PC-3 (cell line): ENCODE measurements around the gene VMO1. TPM values are rescaled to one million over a fixed set of nuclear protein-coding genes. Genes with fewer than 3 reads are reported as not detected.

Source experiments
- ATAC-seq: fragments of 200-7000 bp; cut with Tn5 transposase; 2 replicates; pipeline ENCODE4 v1.9.1; 2020; ENCODE audit warnings: mild to moderate bottlenecking, moderate library complexity
- BruUV-seq: library from RNA; stranded (reverse); fragments of 400-500 nt; replicated peaks from 2 replicates; lab custom pipeline; 2021; lab: Mats Ljungman, UMichigan
- CTCF ChIA-PET: fragments of 300-600 bp; sonication (Branson Sonifier 250); formaldehyde crosslinking; loops from one replicate; lab custom pipeline; 2022; ENCODE audit warnings: antibody characterized with exemption; lab: Charles Lee
- POLR2A ChIA-PET: fragments of 300-600 bp; sonication (Branson Sonifier 250); formaldehyde crosslinking; loops from one replicate; lab custom pipeline; 2022; ENCODE audit warnings: antibody characterized with exemption; ENCODE audit not compliant: unreplicated experiment; lab: Charles Lee
- DNase-seq: peaks from one replicate; pipeline ENCODE4 v3.0.0-alpha.2; 2015
- H2AFZ ChIP-seq: fragments of 300-600 bp; sonication (generic); 2 replicates; pipeline ENCODE4 v1.6.0; 2016; ENCODE audit warnings: antibody characterized with exemption, low read length
- H3F3A ChIP-seq: fragments of 300-600 bp; sonication (generic); one replicate; pipeline ENCODE4 v1.6.0; 2017; ENCODE audit warnings: antibody characterized with exemption, low read length, control low read depth, mild to moderate bottlenecking; ENCODE audit not compliant: unreplicated experiment
- H3K27ac ChIP-seq: fragments of 300-600 bp; sonication (generic); 2 replicates; pipeline ENCODE4 v1.5.1; 2016; ENCODE audit warnings: mild to moderate bottlenecking, low read length
- H3K27me3 ChIP-seq: fragments of 300-600 bp; sonication (generic); 2 replicates; pipeline ENCODE4 v1.6.1; 2016; ENCODE audit warnings: low read length, mixed read lengths
- H3K36me3 ChIP-seq: fragments of 300-600 bp; sonication (generic); 2 replicates; pipeline ENCODE4 v1.6.1; 2016; ENCODE audit warnings: low read depth, mixed run types, low read length, mixed read lengths
- H3K4me1 ChIP-seq: fragments of 300-600 bp; sonication (generic); 2 replicates; pipeline ENCODE4 v1.5.1; 2016; ENCODE audit warnings: low read length; ENCODE audit not compliant: insufficient read depth
- H3K4me2 ChIP-seq: fragments of 300-600 bp; sonication (generic); 2 replicates; pipeline ENCODE4 v1.6.0; 2016; ENCODE audit warnings: low read length
- H3K4me3 ChIP-seq: fragments of 300-600 bp; sonication (generic); 2 replicates; pipeline ENCODE4 v1.5.1; 2016; ENCODE audit warnings: mild to moderate bottlenecking, low read length, mixed read lengths
- H3K79me2 ChIP-seq: fragments of 300-600 bp; sonication (generic); 2 replicates; pipeline ENCODE4 v1.6.1; 2017; ENCODE audit warnings: low read length, mixed read lengths
- H3K9ac ChIP-seq: fragments of 300-600 bp; sonication (generic); 2 replicates; pipeline ENCODE4 v1.6.0; 2016; ENCODE audit warnings: mild to moderate bottlenecking, low read length
- H3K9me2 ChIP-seq: fragments of 300-600 bp; sonication (generic); replicated peaks from 2 replicates; pipeline ENCODE4 v1.6.1; 2016; ENCODE audit warnings: mixed run types, low read length, mixed read lengths
- H3K9me3 ChIP-seq: fragments of 300-600 bp; sonication (generic); 2 replicates; pipeline ENCODE4 v1.6.1; 2016; ENCODE audit warnings: low read length, mixed read lengths
- H4K20me1 ChIP-seq: fragments of 300-600 bp; sonication (generic); 2 replicates; pipeline ENCODE4 v1.6.1; 2016; ENCODE audit warnings: low read length, mixed read lengths
- CTCF ChIP-seq: fragments of 300-600 bp; sonication (generic); conservative IDR thresholded peaks from 2 replicates; pipeline ENCODE4 v1.5.1; 2017; ENCODE audit warnings: antibody characterized with exemption, low read depth, mild to moderate bottlenecking, low read length
- EZH2 ChIP-seq: fragments of 300-600 bp; sonication (generic); IDR thresholded peaks from one replicate; pipeline ENCODE4 v1.6.1; 2017; ENCODE audit warnings: antibody characterized with exemption, mild to moderate bottlenecking, low read length; ENCODE audit not compliant: unreplicated experiment
- EZH2phosphoT487 ChIP-seq: fragments of 300-600 bp; sonication (generic); IDR thresholded peaks from 2 replicates; pipeline ENCODE4 v1.6.1; 2018; ENCODE audit warnings: mild to moderate bottlenecking, antibody characterized with exemption, low read length, borderline replicate concordance
- intact Hi-C: fragments of 100-400 bp; cut with micrococcal nuclease; formaldehyde crosslinking; loops from 2 replicates; pipeline ENCODE4 v1.9.0; 2023
- total RNA-seq: library from RNA; depleted of rRNA; stranded (reverse); fragments of >200 nt; gene quantifications from 2 replicates; pipeline ENCODE4 v1.2.3, GENCODE V29; 2014

Gene VMO1
- total RNA-seq, 1 experiment from 2014 or later = 1.2 TPM

GRCh38 chr17:4744999-4745969, 40.9 kb downstream of the VMO1 start:
- ATAC-seq = no peak
- no peak overlapping the region for H2AFZ ChIP-seq
- no peaks in the 10 kb centered on the region for H3K27me3 ChIP-seq

GRCh38 chr17:4743898-4744297, 42.3 kb downstream of the VMO1 start:
- Histone ChIP-seq H3K4me1 (peaks cover 1% of the 10 kb centered on the region), H3F3A (no peaks in the 10 kb centered on the region), H3K9ac (no peak overlapping the region), H3K4me3 (no peak overlapping the region), H3K9me3 (no peaks in the 10 kb centered on the region), H3K36me3 (no peaks in the 10 kb centered on the region), H3K9me2 (no peaks in the 10 kb centered on the region), H3K27ac (no peak overlapping the region), H3K27me3 (no peaks in the 10 kb centered on the region), H3K79me2 (peaks cover 2% of the 10 kb centered on the region; the same call in 1 of the 2 replicates), H3K4me2 (no peak overlapping the region), H2AFZ (no peak overlapping the region), H4K20me1 (no peaks in the 10 kb centered on the region)
- intact Hi-C loops = no loop called here
- ChIA-PET CTCF (interaction anchor here (0.7 kb wide), 1 partner anchor 47 kb away, joined by 3 read pairs; no protein-coding TSS in a partner anchor), POLR2A (no interaction called here)
- ATAC-seq (no peak), DNase-seq (no peak)
- TF ChIP-seq CTCF (no peak), EZH2 (no peak), EZH2phosphoT487 (no peak)
- BruUV-seq = no TSS peak

More at GRCh38 chr17:4744999-4745969, 40.9 kb downstream of the VMO1 start:
- H3K4me1 ChIP-seq = no peaks in the 10 kb centered on the region
- no peaks in the 10 kb centered on the region for H3F3A ChIP-seq
- CTCF ChIA-PET = no interaction called here
- H3K9me3 ChIP-seq = no peaks in the 10 kb centered on the region
- no TSS peak for BruUV-seq
- H3K4me3 ChIP-seq = no peak overlapping the region
- H3K79me2 ChIP-seq = no peaks in the 10 kb centered on the region
- DNase-seq = no peak
- intact Hi-C loops = no loop called here
- no peak overlapping the region for H3K4me2 ChIP-seq
- no peak overlapping the region for H3K27ac ChIP-seq
- TF ChIP-seq CTCF (no peak), EZH2phosphoT487 (no peak), EZH2 (no peak)
- H3K36me3 ChIP-seq = no peaks in the 10 kb centered on the region
- no peaks in the 10 kb centered on the region for H3K9me2 ChIP-seq
- POLR2A ChIA-PET = no interaction called here
- no peak overlapping the region for H3K9ac ChIP-seq
- H4K20me1 ChIP-seq = no peaks in the 10 kb centered on the region

GRCh38 chr17:4743216-4743615, 42.9 kb downstream of the VMO1 start:
- no peak overlapping the region for H2AFZ ChIP-seq
- ATAC-seq (no peak), DNase-seq (no peak)
- H4K20me1 ChIP-seq = no peaks in the 10 kb centered on the region
- no TSS peak for BruUV-seq
- CTCF ChIA-PET = no interaction called here
- H3K27me3 ChIP-seq = no peaks in the 10 kb centered on the region
- H3K4me3 ChIP-seq = no peak overlapping the region
- POLR2A ChIA-PET = no interaction called here
- no peak for TF ChIP-seq EZH2
- TF ChIP-seq CTCF = no peak
- no peak for TF ChIP-seq EZH2phosphoT487
- H3K9ac ChIP-seq = no peak overlapping the region
- no peaks in the 10 kb centered on the region for H3K36me3 ChIP-seq
- H3F3A ChIP-seq = no peaks in the 10 kb centered on the region
- H3K4me1 ChIP-seq = peaks cover 6% of the 10 kb centered on the region
- no peaks in the 10 kb centered on the region for H3K9me3 ChIP-seq
- H3K27ac ChIP-seq = no peak overlapping the region
- intact Hi-C loops = no loop called here
- H3K9me2 ChIP-seq = no peaks in the 10 kb centered on the region
- no peak overlapping the region for H3K4me2 ChIP-seq
- peaks cover 6% of the 10 kb centered on the region; the same call in 1 of the 2 replicates for H3K79me2 ChIP-seq
